HepG2 (cell line): ENCODE results near the gene OPTN. TPM values are rescaled to one million over a fixed set of nuclear protein-coding genes. Genes with fewer than 3 reads are reported as not detected.
A peak's percentile ranks its signal among the peaks of the same experiment; 100 is the strongest.

ENCODE experiments used
- ARID3A ChIP-seq: IDR thresholded peaks from 2 replicates; pipeline ENCODE4 v1.6.1; 2012; ENCODE audit warnings: low read depth, low read length, improper control_type of control experiment
- CTCF ChIP-seq: sonication (generic); formaldehyde crosslinking; IDR thresholded peaks from 2 replicates; pipeline ENCODE4 v1.5.0; 2020; ENCODE audit warnings: mild to moderate bottlenecking, missing genetic modification reagents, moderate library complexity
- FLYWCH1 ChIP-seq: sonication (generic); formaldehyde crosslinking; IDR thresholded peaks from 2 replicates; pipeline ENCODE4 v1.8.1; 2023; ENCODE audit warnings: mild to moderate bottlenecking, missing genetic modification reagents
- HNF4G ChIP-seq, 2 experiments: sonication (generic) in 1 of 2; formaldehyde crosslinking in 1 of 2; IDR thresholded peaks; 2 replicates each; pipeline versions ENCODE4 v1.4.0 to v1.6.1; 2011 to 2020; ENCODE audit warnings: borderline replicate concordance in 2 of 2, low read depth in 2 of 2, mild to moderate bottlenecking in 2 of 2, low read length in 1 of 2, missing genetic modification reagents in 1 of 2, moderate library complexity in 1 of 2
- KAT2B ChIP-seq: fragments of 150-350 bp; IDR thresholded peaks from 2 replicates; pipeline ENCODE4 v1.6.1; 2014; ENCODE audit warnings: low read depth, low read length, borderline replicate concordance
- KDM3A ChIP-seq: IDR thresholded peaks from 2 replicates; pipeline ENCODE4 v1.6.1; 2018; ENCODE audit warnings: low read depth, missing compliant biosample characterization
- MAZ ChIP-seq, 2 experiments: sonication (generic) in 1 of 2; formaldehyde crosslinking in 1 of 2; IDR thresholded peaks; 2 replicates each; pipeline versions ENCODE4 v1.5.0 to v1.6.1; 2012 to 2020; ENCODE audit warnings: low read depth in 2 of 2, mild to moderate bottlenecking in 2 of 2, borderline replicate concordance in 1 of 2, improper control_type of control experiment in 1 of 2, low read length in 1 of 2, missing genetic modification reagents in 1 of 2, moderate library complexity in 1 of 2
- MEF2D ChIP-seq: sonication (generic); formaldehyde crosslinking; IDR thresholded peaks from 2 replicates; pipeline ENCODE4 v1.5.1; 2020; ENCODE audit warnings: mild to moderate bottlenecking, missing genetic modification reagents
- PCBP1 ChIP-seq: fragments of 200-400 bp; formaldehyde crosslinking; IDR thresholded peaks from 2 replicates; pipeline ENCODE4 v1.6.1; 2017; ENCODE audit warnings: mild to moderate bottlenecking, low read depth, low read length, borderline replicate concordance
- PTBP1 ChIP-seq: fragments of 200-400 bp; formaldehyde crosslinking; IDR thresholded peaks from 2 replicates; pipeline ENCODE4 v1.6.1; 2018; ENCODE audit warnings: low read length, low read depth; ENCODE audit not compliant: poor library complexity, severe bottlenecking
- RXRA ChIP-seq: sonication (generic); formaldehyde crosslinking; IDR thresholded peaks from 2 replicates; pipeline ENCODE4 v1.5.1; 2020; ENCODE audit warnings: missing genetic modification reagents
- STAG1 ChIP-seq: sonication (generic); formaldehyde crosslinking; IDR thresholded peaks from 2 replicates; pipeline ENCODE4 v1.4.0; 2020; ENCODE audit warnings: missing genetic modification reagents
- TARDBP ChIP-seq: sonication (generic); formaldehyde crosslinking; IDR thresholded peaks from 2 replicates; pipeline ENCODE4 v1.8.0; 2022; ENCODE audit warnings: mild to moderate bottlenecking, missing genetic modification reagents
- ZNF124 ChIP-seq: sonication (generic); formaldehyde crosslinking; IDR thresholded peaks from 2 replicates; pipeline ENCODE4 v1.4.0; 2020; ENCODE audit warnings: missing genetic modification reagents
- ZNF343 ChIP-seq: sonication (generic); formaldehyde crosslinking; IDR thresholded peaks from 2 replicates; pipeline ENCODE4 v1.4.0; 2020; ENCODE audit warnings: mild to moderate bottlenecking, missing genetic modification reagents
- ZNF678 ChIP-seq: sonication (generic); formaldehyde crosslinking; IDR thresholded peaks from 2 replicates; pipeline ENCODE4 v1.4.0; 2020; ENCODE audit warnings: mild to moderate bottlenecking, missing genetic modification reagents
- polyA plus RNA-seq, 8 experiments: library from polyadenylated mRNA; depleted of rRNA in 3 of 8; stranded (reverse) in 7 of 8; unstranded in 1 of 8; fragments of >200 nt; fragmentation: Illumina TruSeq in 4 of 8; extraction: Trizol in 4 of 8; gene quantifications; 2 replicates each; pipeline versions ENCODE4 v1.2.1 to v1.2.3, GENCODE V29; 2011 to 2016; ENCODE audit warnings: low read depth in 4 of 8, missing spikeins in 1 of 8, mixed read lengths in 1 of 8; ENCODE audit not compliant: insufficient read depth in 1 of 8
- total RNA-seq, 5 experiments: library from RNA; depleted of rRNA; stranded (reverse); fragments of >200 nt; fragmentation: Illumina TruSeq; extraction: Trizol; gene quantifications; 2 replicates each; pipeline ENCODE4 v1.2.3, GENCODE V29; 2016; ENCODE audit warnings: low read depth in 1 of 5
- TF ChIP-seq, protein P1 (sequence below), 2 experiments: fragments of 450-650 bp in 1 of 2; sonication (generic) in 1 of 2; formaldehyde crosslinking; IDR thresholded peaks; 2 replicates each; pipeline versions ENCODE4 v1.5.0 to v1.8.0; 2020 to 2022; ENCODE audit warnings: mild to moderate bottlenecking in 1 of 2, missing genetic modification reagents in 1 of 2
- TF ChIP-seq, protein P2 (sequence below): sonication (generic); formaldehyde crosslinking; IDR thresholded peaks from 2 replicates; pipeline ENCODE4 v1.5.1; 2020; ENCODE audit warnings: missing genetic modification reagents, mild to moderate bottlenecking, borderline replicate concordance
- TF ChIP-seq, protein P3 (sequence below): sonication (generic); formaldehyde crosslinking; IDR thresholded peaks from 2 replicates; pipeline ENCODE4 v1.5.0; 2020; ENCODE audit warnings: missing genetic modification reagents
- TF ChIP-seq, protein P4 (sequence below): sonication (generic); formaldehyde crosslinking; IDR thresholded peaks from 2 replicates; pipeline ENCODE4 v1.4.0; 2020; ENCODE audit warnings: missing genetic modification reagents

Gene OPTN
- total and polyA plus RNA-seq, 2 of the 13 experiments (the other 11 are each of a cell fraction or from before 2014, with no cell fraction given) = 13.4 to 46.6 TPM

GRCh38 chr10:13099144-13099665 is 758 bp upstream of the OPTN start (continued):
- 0 out of 2 replicates have a peak, but pooled peaks have one; percentile 57 for TF ChIP-seq PCBP1
- no peak for TF ChIP-seq MAZ (IDR thresholded peaks at IDR 0.05; ENCODE audit: borderline replicate concordance, low read depth, low read length)
- TF ChIP-seq MAZ (CRISPR knock-in tag; IDR thresholded peaks at IDR 0.05; ENCODE audit: low read depth) = no peak
- TF ChIP-seq ZNF678 (CRISPR knock-in tag) = no peak
- TF ChIP-seq CTCF (CRISPR knock-in tag) = peak; percentile 66
- TF ChIP-seq, protein P1, sequence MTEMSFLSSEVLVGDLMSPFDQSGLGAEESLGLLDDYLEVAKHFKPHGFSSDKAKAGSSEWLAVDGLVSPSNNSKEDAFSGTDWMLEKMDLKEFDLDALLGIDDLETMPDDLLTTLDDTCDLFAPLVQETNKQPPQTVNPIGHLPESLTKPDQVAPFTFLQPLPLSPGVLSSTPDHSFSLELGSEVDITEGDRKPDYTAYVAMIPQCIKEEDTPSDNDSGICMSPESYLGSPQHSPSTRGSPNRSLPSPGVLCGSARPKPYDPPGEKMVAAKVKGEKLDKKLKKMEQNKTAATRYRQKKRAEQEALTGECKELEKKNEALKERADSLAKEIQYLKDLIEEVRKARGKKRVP (CRISPR knock-in tag; IDR thresholded peaks at IDR 0.05) = no peak
- TF ChIP-seq KDM3A (CRISPR knock-in tag) = no peak
- TF ChIP-seq, protein P2, sequence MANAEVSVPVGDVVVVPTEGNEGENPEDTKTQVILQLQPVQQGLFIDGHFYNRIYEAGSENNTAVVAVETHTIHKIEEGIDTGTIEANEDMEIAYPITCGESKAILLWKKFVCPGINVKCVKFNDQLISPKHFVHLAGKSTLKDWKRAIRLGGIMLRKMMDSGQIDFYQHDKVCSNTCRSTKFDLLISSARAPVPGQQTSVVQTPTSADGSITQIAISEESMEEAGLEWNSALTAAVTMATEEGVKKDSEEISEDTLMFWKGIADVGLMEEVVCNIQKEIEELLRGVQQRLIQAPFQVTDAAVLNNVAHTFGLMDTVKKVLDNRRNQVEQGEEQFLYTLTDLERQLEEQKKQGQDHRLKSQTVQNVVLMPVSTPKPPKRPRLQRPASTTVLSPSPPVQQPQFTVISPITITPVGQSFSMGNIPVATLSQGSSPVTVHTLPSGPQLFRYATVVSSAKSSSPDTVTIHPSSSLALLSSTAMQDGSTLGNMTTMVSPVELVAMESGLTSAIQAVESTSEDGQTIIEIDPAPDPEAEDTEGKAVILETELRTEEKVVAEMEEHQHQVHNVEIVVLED (CRISPR knock-in tag) = no peak
- TF ChIP-seq FLYWCH1 (CRISPR knock-in tag) = no peak
- no peak for TF ChIP-seq RXRA (CRISPR knock-in tag)
- TF ChIP-seq STAG1 (CRISPR knock-in tag) = peak; percentile 48
- no peak for TF ChIP-seq KAT2B
- no peak for TF ChIP-seq ARID3A
- no peak for TF ChIP-seq PTBP1
- TF ChIP-seq, protein P3, sequence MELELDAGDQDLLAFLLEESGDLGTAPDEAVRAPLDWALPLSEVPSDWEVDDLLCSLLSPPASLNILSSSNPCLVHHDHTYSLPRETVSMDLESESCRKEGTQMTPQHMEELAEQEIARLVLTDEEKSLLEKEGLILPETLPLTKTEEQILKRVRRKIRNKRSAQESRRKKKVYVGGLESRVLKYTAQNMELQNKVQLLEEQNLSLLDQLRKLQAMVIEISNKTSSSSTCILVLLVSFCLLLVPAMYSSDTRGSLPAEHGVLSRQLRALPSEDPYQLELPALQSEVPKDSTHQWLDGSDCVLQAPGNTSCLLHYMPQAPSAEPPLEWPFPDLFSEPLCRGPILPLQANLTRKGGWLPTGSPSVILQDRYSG (CRISPR knock-in tag) = no peak
- TF ChIP-seq MEF2D (CRISPR knock-in tag) = no peak
- TF ChIP-seq ZNF124 (CRISPR knock-in tag) = no peak
- TF ChIP-seq TARDBP (CRISPR knock-in tag) = no peak
- TF ChIP-seq HNF4G (IDR thresholded peaks at IDR 0.05; ENCODE audit: borderline replicate concordance, low read depth, low read length) = no peak
- TF ChIP-seq HNF4G (CRISPR knock-in tag; IDR thresholded peaks at IDR 0.05; ENCODE audit: borderline replicate concordance, low read depth) = no peak
- no peak for TF ChIP-seq ZNF343 (CRISPR knock-in tag)
- TF ChIP-seq, protein P4, sequence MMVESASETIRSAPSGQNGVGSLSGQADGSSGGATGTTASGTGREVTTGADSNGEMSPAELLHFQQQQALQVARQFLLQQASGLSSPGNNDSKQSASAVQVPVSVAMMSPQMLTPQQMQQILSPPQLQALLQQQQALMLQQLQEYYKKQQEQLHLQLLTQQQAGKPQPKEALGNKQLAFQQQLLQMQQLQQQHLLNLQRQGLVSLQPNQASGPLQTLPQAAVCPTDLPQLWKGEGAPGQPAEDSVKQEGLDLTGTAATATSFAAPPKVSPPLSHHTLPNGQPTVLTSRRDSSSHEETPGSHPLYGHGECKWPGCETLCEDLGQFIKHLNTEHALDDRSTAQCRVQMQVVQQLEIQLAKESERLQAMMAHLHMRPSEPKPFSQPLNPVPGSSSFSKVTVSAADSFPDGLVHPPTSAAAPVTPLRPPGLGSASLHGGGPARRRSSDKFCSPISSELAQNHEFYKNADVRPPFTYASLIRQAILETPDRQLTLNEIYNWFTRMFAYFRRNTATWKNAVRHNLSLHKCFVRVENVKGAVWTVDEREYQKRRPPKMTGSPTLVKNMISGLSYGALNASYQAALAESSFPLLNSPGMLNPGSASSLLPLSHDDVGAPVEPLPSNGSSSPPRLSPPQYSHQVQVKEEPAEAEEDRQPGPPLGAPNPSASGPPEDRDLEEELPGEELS (CRISPR knock-in tag) = peak; percentile 62; the same call in 1 of the 2 replicates
